Measurements from ENCODE around the gene KLHL7. TPM values are rescaled to one million over a fixed set of nuclear protein-coding genes. Genes with fewer than 3 reads are reported as not detected.
"Not testable (repeated sequence)": the region's sequence is repeated elsewhere in the genome, so short reads cannot be mapped to it uniquely, and the experiment has no call there.

Gene KLHL7
- total RNA-seq, 1 experiment from 2014 or later, result 60.7 TPM

DNA sequence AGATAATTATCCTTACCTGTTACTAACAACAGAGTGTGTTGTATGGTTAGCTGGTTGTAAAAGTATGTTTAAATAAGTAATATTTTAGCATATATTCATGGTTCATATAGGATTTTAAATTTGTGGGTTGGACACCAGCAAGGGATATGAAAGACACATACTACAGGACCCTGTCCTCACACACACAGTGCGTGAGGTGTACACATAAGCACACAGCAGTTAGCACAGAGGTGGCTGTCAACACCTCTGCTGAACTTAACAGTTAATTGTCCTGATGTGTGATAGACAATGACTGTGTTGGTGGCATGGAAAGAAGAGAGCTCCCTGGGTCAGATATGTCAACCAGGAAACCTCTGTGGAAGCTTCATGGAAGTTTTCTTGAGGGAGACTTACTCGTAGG, 53.0 kb downstream of the KLHL7 start:
- in situ Hi-C loops (cut with HindIII; ENCODE audit: low pct_unique_long_range_greater_than_20kb, low sequenced_read_pairs), result no loop called here
- no peak for DNase-seq (ENCODE audit: low read depth, low spot score)

DNA sequence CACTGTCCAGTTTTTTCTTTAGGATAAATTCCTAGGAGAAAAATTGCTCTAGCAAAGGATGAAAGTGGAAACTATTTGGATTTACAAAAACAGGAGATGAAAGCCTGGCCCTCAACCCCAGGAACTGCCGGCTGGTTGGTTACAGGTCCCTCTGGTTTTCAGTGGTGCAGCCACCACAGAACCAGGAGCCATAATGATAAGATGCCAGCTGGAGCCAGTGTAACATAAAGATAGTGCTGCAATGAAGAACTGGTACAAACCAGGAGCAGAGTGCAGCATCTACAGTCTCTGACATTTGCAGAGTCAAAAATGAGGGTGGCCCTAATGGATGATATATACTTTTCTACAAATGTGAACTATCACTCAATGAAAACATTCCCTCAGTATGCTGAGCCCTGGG, 55.9 kb downstream of the KLHL7 start:
- in situ Hi-C loops (cut with HindIII; ENCODE audit: low pct_unique_long_range_greater_than_20kb, low sequenced_read_pairs), result no loop called here
- no peak for DNase-seq (ENCODE audit: low read depth, low spot score)

DNA sequence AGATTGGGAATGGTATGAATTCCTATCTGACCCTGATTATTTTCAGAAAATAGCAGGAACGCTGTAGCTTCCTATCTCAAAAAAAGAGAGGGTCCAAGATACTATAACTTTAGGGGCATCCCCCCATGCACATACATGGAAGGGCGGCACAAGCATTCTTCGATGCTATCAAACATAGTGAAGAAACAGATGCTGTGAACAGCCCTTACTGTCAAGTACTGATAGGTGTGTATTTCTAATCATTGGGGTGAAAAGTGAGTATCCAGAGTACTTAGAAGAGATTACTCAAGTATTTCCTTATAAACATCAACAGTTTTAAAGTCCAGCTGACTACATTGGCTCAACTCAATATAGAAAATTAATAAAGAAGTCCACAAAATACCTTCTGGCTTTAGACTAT, 59.3 kb downstream of the KLHL7 start:
- in situ Hi-C loops (cut with HindIII; ENCODE audit: low pct_unique_long_range_greater_than_20kb, low sequenced_read_pairs), result no loop called here
- DNase-seq (ENCODE audit: low read depth, low spot score), result no peak

DNA sequence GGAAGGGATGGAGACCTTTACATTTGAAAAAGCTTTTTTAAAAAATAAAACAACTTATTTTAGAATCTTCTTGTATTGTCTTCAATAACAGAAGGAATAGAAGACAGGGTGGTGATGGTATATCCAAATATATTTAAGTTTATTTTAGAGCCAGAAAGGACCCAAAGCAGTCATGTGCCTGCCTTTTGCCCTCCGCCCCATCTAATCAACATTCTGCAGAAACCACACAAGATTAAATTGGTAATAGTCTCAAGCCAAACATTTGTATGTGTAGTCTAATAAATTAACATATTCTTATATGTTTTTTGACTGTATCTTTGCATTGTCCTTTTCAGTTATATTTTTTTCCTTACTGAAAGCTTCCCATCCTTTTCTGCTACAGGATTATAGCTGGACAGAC, 59.7 kb downstream of the KLHL7 start:
- no peak for DNase-seq (ENCODE audit: low read depth, low spot score)
- in situ Hi-C loops (cut with HindIII; ENCODE audit: low pct_unique_long_range_greater_than_20kb, low sequenced_read_pairs), result no loop called here

DNA sequence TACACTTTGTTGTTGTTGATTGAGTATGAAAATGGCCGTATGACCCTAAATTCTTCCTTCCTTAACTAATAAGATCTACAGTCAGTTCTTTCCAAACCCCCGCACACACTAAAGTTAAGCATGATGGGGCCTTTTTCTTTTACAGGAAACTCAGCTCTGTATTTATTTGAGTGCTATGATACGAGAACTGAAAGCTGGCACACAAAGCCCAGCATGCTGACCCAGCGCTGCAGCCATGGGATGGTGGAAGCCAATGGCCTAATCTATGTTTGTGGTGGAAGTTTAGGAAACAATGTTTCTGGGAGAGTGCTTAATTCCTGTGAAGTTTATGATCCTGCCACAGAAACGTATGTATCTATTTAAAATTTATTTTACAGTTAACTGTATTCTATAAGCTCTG, 62.1 kb downstream of the KLHL7 start:
- in situ Hi-C loops (cut with HindIII; ENCODE audit: low pct_unique_long_range_greater_than_20kb, low sequenced_read_pairs), result no loop called here
- no peak for DNase-seq (ENCODE audit: low read depth, low spot score)

DNA sequence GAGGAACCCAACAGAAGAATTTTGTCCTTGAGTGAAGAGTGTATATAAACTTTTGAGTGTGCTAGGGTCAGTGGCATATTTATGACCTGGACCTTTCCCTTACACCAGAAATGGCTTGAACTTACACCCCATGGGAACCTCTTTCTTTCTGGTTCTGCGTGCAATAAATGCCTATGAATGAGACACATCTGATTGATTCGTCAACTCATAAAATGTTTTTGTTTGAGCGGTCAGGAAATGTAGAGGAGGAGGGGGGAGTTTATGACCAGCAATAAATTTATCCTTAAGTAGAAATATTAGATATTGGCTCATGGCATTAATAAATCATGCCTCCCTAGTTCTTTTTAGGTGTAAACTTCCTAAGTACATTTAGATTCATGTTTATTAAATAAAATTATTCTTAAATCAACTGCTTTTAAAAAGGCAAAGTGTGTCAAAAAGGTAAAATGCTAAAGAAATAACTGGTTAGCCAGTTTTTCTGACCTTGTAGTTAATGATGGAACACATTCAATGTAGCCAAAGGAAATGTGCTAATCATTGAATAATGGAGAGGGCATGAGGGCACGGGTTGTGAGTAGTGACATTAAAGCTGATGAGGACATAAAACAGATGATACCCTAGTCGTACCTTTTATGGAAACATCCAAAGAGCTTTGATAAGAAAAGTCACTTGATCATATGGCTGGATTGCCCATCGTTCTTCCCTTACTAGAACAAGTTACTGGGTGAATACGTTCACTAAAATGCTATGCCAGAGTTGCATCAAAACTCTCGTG, 62.7 kb downstream of the KLHL7 start:
- no peak for DNase-seq (ENCODE audit: low read depth, low spot score)
- in situ Hi-C loops (cut with HindIII; ENCODE audit: low pct_unique_long_range_greater_than_20kb, low sequenced_read_pairs), result no loop called here

DNA sequence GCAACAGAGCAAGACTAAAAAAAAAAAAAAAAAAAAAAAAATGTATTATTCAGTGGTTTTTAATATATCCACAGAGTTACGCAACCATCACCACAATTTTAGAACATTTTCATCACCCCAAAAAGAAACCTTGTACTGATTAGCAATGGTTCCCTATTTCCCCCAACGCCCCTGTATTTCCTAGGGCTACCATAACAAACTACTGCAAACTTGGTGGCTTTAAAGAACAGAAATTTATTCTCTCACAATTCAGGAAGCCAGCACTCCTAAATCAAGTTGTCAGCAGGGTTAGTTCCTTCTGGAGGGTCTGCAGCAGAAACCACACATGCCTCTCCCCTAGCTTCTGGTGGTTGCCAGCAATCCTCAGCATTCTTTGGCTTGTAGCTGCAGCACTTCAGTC, 70.4 kb downstream of the KLHL7 start:
- in situ Hi-C loops (cut with HindIII; ENCODE audit: low pct_unique_long_range_greater_than_20kb, low sequenced_read_pairs), result no loop called here
- DNase-seq (ENCODE audit: low read depth, low spot score), result no peak

DNA sequence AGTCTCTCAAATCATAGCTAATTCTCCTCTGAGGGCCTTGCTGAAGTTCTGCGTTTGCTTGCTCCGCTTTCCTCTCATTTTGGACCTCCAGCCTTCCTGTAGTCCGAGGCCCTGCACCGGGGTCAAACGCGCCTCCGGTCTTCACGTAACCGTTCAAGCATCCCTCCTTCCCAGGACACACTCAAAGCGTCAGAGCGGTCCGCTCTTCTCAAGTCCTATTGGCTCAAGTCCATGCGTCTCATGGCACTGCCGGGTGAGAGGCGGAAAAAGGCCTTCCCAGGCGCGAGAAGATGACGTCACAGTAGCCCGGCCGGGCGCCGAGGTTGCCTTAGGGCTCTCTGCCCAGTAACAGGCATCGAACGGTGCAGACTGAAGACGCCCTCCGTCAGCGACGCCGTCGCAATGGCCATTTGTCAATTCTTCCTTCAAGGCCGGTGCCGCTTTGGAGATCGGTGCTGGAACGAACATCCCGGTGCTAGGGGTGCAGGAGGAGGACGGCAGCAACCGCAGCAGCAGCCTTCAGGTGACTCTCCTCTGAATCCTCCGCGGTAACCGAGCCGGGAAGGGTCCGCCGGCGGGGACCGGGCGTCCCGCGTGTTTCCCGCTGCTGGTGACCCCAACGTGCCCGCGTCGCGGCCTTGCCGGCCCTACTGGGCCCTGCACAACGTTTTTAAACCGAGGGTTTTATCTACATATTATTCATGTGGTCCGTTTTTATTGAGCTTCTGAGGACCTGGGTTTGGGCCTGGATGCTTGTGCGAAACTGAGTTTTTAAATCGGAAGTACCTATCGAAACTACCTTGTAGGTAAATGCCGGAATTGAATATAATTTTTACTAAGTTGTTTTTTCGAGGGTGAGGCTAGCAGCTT, 76.3 kb downstream of the KLHL7 start, which contains the start of gene NUP42:
Gene NUP42 (plus strand): TSS at position 365 of the 870 bp plus-strand sequence. CDS start 38 bp downstream, at position 403.
- in situ Hi-C loops (cut with HindIII; ENCODE audit: low pct_unique_long_range_greater_than_20kb, low sequenced_read_pairs), result no loop called here
- DNase-seq (ENCODE audit: low read depth, low spot score), result peak; percentile 100

DNA sequence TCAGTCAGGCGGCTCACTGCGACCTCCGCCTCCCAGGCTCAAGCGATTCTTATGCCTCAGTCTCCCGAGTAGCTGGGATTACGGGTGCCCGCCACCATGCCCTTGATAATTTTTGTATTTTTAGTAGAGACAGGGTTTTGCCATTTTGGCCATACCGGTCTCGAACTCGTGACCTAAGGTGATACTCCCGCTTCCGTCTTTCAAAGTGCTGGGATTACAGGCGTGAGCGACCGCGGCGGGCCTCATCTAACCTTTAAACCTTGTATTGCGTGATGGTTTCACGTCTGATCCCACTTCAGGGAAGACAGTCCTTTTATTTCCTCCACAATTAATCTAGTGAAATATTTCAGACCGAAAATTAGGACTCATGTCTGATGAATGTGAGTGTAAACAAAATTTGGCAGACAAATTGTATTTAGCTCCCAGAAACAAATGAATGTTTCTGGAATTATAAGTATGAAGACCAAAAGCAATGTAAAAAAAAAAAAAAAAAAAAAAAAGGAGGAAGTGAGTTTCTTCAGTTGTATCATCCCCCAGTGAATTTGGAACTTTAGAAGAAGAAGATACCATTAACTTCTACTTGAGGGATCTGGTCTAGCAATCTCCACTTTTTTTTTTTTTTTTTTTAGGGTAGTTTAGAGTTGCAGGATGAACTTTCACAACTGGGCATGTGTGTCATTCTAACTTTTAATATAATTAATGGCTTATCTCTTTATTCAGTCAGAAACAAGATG, 77.9 kb downstream of the KLHL7 start:
- peak; percentile 17 for DNase-seq (ENCODE audit: low read depth, low spot score)

DNA sequence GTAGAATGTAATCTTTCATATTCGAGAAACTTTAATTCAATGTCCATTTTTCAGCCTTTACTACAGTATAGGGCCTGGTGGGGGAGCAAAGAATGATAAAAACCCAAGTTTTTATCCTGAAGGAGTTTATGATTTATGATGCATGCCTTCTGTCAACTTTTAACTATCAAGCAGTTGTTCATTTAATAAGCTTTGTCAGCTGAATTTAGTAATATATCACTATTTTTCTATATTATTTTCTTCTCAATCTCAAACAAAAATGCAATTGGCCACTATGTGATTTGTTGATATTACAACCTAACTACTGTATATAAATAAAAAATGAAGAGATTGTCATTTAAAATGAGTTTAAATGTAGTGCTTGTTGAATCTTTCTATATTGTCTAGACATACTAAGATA, 78.7 kb downstream of the KLHL7 start:
- DNase-seq (ENCODE audit: low read depth, low spot score), result no peak

More for the DNA sequence above, 77.9 kb downstream of the KLHL7 start:
- in situ Hi-C loops (cut with HindIII; ENCODE audit: low pct_unique_long_range_greater_than_20kb, low sequenced_read_pairs), result no loop called here

DNA sequence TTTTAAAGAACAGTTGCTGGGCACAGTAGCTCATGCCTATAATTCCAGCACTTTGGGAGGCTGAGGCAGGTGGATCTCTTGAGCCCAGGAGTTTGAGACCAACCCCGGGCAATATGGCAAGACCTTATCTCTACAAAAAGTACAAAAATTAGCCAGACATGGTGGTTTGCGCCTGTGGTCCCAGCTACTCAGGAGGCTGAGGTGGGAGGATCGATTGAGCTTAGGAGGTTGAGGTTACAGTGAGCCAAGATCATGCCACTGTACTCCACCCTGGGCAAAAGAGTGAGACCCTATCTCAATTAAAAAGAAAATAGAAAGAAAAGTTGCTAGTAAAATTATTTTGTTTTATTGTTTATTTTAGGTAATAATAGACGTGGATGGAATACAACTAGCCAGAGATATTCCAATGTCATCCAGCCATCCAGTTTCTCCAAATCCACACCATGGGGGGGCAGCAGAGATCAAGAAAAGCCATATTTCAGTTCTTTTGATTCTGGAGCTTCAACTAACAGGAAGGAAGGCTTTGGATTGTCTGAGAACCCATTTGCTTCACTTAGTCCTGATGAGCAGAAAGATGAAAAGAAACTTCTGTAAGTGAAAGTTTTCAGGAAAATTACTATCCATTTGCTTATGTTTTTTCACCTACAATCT, 79.2 kb downstream of the KLHL7 start:
- peak; percentile 92 for DNase-seq (ENCODE audit: low read depth, low spot score)
- in situ Hi-C loops (cut with HindIII; ENCODE audit: low pct_unique_long_range_greater_than_20kb, low sequenced_read_pairs), result no loop called here

More for the DNA sequence above, 78.7 kb downstream of the KLHL7 start:
- in situ Hi-C loops (cut with HindIII; ENCODE audit: low pct_unique_long_range_greater_than_20kb, low sequenced_read_pairs), result no loop called here

DNA sequence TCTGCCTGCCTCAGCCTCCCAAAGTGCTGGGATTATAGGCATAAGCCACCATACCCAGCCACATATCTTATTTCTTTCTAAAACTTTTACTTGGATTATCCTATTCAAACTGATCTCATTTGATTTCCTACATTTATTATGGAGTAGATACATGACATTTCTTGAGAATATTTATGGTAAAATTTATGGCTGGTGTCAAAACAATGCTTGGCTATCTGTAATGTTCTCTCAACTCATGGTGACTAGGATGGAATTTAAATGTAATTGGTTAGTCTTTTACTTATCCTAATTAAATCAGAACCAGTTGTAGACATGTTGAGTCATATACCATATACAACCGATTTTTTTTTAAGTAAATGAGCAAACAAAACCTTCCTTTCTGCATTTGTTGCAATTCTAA, 80.4 kb downstream of the KLHL7 start:
- DNase-seq (ENCODE audit: low read depth, low spot score), result no peak
- in situ Hi-C loops (cut with HindIII; ENCODE audit: low pct_unique_long_range_greater_than_20kb, low sequenced_read_pairs), result no loop called here

DNA sequence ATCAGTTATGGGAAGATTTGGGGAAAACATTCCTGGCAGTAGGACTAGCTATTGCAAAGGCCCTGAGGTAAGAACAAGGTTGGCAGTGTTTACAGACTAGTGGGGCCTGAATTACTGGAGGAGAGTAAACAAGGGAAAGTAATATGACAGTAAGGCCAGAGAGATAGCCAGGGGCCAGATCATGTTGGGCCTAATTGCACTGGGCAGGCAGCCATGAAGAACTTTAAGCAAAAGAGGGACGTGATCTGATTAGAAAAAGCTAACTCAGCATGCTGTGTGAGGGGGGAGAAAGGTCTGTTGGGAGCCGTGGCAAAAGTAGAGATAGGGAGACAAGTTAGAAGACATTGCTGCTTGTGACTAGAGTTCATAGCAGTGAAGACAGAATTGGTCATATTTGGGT, 85.4 kb downstream of the KLHL7 start:
- peak; percentile 79 for DNase-seq (ENCODE audit: low read depth, low spot score)
- in situ Hi-C loops (cut with HindIII; ENCODE audit: low pct_unique_long_range_greater_than_20kb, low sequenced_read_pairs), result loop anchor here (10.0 kb wide), 1 partner anchor 74 kb away; no protein-coding TSS in a partner anchor

DNA sequence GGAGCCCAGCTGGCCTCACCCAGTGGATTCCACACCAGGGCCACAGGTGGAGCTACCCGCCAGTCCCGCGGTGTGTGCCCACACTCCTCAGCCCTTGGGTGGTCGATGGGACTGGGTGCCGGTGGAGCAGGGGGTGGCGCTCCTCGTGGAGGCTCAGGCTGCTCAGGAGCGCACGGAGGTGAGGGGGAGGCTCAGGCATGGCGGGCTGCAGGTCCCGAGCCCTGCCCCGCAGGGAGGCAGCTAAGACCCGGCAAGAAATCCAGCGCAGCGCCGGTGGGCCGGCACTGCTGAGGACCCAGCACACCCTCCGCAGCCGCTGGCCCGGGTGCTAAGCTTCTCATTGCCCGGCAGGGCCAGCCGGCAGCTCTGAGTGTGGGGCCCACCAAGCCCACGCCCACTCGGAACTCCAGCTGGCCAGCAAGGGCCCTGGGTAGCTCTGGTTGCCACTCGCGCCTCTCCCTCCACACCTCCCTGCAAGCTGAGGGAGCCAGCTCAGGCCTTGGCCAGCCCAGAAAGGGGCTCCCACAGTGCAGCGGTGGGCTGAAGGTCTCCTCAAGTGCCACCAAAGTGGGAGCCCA, 88.2 kb downstream of the KLHL7 start:
- in situ Hi-C loops (cut with HindIII; ENCODE audit: low pct_unique_long_range_greater_than_20kb, low sequenced_read_pairs), result loop anchor here (10.0 kb wide), 1 partner anchor 71 kb away; no protein-coding TSS in a partner anchor
- DNase-seq (ENCODE audit: low read depth, low spot score), result not testable (repeated sequence)

DNA sequence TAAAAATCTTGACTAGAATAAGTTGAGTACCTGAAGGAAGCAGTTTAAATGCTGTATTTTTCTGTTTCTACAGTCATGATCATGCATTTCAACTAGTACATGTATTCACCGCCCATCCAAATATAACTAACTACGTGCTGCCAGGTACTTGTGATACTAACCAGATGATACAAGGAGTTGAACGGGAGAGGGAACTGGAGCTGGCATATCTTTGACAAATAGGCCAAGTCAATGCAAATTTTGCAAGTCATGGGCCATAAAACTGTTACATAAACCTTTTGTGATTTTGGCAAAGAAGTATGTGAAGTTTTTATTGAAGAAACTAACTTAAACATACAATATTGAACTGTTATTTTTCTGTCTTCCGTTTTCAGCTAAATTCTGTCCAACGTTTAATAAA, 90.7 kb downstream of the KLHL7 start:
- in situ Hi-C loops (cut with HindIII; ENCODE audit: low pct_unique_long_range_greater_than_20kb, low sequenced_read_pairs), result loop anchor here (10.0 kb wide), 1 partner anchor 68 kb away; no protein-coding TSS in a partner anchor
- DNase-seq (ENCODE audit: low read depth, low spot score), result no peak

DNA sequence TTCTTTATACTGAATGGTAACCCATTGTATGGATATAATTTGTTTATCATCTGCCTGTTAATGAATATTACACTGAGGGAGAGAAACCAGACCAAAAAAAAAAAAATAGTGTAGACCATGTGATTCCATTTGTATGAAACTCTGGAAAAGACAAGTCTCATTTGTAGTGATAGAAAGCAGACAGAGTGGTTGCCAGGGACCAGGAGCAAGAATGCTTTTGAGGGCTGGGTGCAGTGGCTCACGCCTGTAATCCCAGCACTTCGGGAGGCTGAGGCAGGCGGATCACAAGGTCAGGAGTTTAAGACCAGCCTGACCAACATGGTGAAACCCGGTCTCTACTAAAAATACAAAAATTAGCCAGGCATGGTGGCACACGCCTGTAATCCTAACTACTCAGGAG, 92.2 kb downstream of the KLHL7 start:
- not testable (repeated sequence) for DNase-seq (ENCODE audit: low read depth, low spot score)
- in situ Hi-C loops (cut with HindIII; ENCODE audit: low pct_unique_long_range_greater_than_20kb, low sequenced_read_pairs), result loop anchor here (10.0 kb wide), 1 partner anchor 67 kb away; no protein-coding TSS in a partner anchor

DNA sequence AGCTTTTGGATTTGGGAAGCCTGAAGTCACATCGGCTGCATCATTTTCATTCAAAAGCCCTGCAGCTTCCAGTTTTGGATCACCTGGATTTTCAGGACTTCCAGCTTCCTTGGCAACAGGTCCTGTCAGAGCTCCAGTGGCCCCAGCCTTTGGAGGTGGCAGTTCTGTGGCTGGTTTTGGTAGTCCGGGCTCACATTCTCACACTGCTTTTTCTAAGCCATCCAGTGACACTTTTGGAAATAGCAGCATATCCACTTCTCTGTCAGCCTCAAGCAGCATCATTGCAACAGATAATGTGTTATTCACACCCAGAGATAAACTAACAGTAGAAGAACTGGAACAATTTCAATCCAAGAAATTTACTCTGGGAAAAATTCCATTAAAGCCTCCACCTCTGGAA, 94.7 kb downstream of the KLHL7 start:
- in situ Hi-C loops (cut with HindIII; ENCODE audit: low pct_unique_long_range_greater_than_20kb, low sequenced_read_pairs), result no loop called here
- DNase-seq (ENCODE audit: low read depth, low spot score), result no peak
